Nucleus accumbens (tissue), 56 donors: ENCODE measurements around the gene PAK4.
"Not testable (repeated sequence)": the region's sequence is repeated elsewhere in the genome, so short reads cannot be mapped to it uniquely, and the experiment has no call there.

ENCODE experiments used
- DNase-seq, 56 donors: peaks; one replicate each; lab custom pipeline; 2025; lab: John Stamatoyannopoulos, UW

The PAK4 gene

DNA sequence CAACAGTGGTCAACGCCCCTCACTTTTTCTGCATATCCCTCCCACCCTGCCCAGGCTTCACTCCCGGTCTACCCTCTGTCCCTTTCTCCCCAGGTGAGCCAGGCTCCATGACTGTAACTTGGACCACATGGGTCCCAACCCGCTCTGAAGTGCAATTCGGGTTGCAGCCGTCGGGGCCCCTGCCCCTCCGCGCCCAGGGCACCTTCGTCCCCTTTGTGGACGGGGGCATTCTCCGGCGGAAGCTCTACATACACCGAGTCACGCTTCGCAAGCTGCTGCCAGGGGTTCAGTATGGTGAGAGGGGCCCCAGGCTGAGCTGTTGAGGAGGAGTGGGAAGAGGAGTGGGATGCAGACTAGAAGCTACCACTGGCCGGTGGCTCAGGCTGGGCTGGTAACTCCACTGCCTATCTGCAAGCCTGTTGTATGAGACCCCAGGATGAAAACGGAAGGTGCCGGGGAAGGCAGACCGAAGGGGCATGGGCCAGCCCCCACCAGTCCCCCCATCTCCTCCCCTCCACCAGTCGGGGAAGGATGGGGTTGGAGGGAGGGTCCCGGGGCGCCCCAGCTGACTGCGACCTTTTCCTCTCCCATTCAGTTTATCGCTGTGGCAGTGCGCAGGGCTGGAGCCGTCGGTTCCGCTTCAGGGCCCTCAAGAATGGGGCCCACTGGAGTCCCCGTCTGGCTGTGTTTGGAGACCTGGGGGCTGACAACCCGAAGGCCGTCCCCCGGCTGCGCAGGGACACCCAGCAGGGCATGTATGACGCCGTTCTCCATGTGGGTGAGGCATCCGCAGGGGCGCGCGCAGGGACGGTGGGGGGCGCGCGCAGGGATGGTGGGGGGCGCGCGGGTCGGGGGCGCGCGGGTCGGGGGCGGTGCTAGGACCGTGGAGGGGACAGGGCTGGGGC is 27.0 kb upstream of the PAK4 start:
- no peak for DNase-seq

- DNase-seq: no peak
Measured at GRCh38 chr19:39099341-39099740, 26.2 kb upstream of the PAK4 start.

DNA sequence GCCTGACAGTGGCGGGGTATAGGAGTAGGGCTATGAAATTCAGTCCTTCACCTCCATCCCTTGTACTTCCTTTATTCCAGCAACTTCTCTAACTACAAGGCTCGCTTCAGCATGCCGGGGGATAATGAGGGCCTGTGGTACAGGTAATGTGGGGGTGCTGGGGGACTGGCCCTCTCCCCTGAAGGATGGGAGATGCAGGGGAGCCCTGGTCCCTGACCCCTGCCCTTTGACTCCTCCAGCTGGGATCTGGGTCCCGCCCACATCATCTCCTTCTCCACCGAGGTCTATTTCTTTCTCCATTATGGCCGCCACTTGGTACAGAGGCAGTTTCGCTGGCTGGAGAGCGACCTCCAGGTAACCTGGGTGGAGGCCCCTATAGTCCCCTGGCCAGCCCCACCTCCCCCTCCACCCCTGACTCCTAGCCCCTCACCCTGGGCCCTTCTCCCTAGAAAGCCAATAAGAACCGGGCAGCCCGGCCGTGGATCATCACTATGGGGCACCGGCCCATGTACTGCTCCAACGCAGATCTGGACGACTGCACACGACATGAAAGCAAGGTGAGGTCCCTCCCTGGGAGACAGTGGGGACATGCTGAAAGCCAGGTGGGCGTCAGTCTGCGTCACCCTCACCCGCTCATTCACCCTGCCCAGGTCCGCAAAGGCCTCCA is 25.0 kb upstream of the PAK4 start:
- DNase-seq: no peak

- no peak for DNase-seq
Measured at GRCh38 chr19:39103151-39103550, 22.4 kb upstream of the PAK4 start.

GRCh38 chr19:39104186-39104596 is 21.4 kb upstream of the PAK4 start:
- peak in 16 of 56 donors; percentile 10 to 31 (median 20) for DNase-seq

DNA sequence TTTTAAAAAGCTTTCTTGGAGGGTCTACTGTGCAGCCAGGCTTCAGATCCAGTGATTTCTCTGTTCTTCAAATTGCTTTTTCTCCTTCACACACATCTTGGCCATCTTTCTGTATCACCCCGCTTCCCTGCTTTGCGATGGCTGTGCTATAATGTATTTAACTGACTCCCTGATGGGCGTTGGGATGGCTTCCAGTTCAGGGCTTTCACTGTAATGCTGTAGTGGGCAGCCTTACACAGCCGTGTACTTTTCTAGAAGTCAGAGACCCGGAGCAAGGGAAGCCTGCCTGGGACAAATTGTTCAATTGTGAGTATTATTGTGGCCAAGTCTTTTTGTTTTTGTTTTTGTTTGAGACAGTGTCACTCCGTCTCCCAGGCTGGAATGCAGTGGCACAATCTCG is 19.4 kb upstream of the PAK4 start:
- peak in 6 of 56 donors; percentile 7 to 29 (median 18) for DNase-seq

- no peak for DNase-seq
Measured at GRCh38 chr19:39109641-39110040, 15.9 kb upstream of the PAK4 start.

DNA sequence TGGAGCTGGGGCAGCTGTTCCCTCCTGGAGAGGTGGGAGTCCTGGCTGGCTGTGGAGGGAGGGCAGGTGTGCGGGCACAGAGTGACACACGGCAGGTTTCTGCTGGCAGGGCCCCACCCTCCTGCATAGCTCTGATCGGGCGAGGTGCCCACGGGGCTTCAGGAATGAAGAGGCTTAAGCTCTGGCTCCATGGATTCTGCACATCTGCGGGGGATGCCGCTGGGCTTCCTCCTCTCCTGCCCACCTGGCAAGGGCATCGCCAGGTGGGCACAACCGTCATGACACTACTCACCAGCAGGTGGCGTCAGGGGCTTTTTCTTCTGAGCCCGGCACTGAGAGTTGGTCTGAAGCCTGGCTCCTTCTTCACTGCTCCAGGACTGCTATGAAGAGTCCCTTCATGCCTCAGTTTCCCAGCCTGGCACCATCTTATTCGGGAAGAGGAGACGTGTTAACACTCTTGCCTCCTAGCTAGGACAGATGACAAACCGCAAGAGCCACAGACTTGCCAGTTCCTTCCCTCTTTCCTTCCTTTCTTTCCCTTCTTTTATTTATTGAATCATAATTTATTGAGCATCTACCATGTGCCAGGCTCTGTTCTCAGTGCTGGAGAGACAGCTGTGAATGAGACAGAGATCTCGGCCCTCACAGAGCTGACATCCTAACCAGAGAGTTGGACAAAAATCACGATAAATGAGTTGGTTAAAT is 15.2 kb upstream of the PAK4 start:
- peak in 33 of 56 donors; percentile 8 to 80 (median 29) for DNase-seq

DNA sequence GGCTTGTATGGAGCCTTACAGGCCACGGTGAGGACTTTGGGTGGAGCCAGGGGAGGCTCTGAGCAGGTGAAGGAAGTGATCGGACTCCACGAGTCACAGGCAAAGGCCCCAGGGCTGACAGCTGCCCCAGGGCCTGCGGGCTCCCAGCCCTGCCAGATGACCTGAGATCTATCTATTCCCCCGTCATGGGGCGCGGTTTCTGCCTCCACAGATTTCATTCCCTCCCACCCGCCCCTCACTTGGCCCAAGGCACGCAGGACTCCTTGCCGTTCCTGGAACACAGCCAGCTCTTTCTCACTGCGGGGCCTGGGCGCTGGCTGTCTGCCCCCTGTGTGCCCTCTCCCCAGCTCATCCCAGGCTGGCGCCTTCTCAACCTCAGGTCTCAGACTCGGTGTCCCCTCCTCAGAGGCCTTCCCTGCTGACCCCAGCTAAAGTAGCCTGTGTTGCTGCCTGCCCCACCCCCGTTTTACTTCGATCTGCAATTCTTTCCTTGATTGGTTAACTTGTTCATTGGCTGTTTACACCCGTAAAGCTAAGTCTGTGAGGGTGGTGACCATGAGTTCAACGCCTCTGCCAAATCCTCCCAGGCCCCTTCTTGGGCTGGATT is 13.9 kb upstream of the PAK4 start:
- DNase-seq: no peak

DNA sequence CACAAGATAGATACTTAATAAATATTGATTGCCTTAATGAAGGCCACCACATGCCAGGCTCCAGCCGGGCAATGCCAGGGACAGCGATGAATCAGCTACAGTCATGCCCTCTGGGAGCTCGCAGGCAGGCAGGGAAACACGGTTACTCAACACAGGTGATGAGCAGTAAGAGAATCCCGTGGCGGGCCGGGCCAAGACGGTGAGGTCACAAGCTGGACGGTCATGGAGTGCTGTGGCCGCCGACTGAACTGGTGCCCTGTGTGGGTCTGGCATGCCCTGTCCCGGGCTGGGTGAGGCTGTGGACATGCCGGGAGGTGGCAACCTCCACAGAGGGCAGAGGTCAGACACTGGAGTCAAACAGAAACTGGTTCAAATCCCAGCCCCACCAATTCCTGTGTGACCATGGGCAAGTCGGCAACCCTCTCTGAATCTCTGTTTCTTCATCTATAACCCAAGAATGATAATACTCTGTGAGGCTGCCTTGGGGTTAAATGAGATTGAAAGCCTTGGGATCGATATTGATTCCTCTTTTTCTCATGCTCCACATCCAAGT is 13.2 kb upstream of the PAK4 start:
- DNase-seq: no peak

- no peak for DNase-seq
Measured at GRCh38 chr19:39113199-39113598, 12.4 kb upstream of the PAK4 start.

DNA sequence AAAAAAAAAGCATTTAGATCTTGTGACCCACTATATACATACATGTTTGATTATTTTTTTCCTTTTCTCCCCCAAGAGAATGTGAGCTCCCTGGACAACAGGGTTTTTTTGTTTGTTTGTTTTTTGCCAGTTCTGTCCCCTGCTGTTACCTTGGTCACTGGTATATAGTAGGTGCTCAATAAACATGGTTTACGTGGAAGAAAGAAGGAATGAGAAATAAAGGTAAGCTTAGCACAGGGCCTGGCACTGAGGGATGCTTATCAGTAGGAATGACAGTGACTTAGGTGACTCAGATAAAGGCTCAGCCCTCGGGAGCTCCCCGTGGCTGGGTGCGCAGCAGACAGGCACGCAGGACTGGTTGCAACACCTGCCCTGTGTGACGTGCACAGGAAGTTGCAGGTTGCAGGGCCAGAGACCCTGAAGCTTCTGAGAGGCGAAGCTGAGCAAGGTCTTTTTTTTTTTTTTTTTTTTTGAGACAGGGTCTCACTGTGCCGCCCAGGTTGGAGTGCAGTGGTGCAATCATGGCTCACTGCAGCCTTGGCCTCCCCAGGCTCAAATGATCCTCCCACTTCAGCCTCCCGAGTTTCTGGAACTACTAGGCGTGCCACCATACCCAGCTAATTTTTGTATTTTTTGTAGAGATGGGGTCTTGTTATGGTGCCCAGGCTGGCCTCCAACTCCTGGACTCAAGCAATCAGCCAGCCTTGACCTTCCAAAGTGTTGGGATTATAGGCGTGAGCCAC is 10.3 kb upstream of the PAK4 start:
- DNase-seq: no peak

- DNase-seq: not testable (repeated sequence)
Measured at GRCh38 chr19:39117023-39117422, 8.6 kb upstream of the PAK4 start.

- DNase-seq: no peak
Measured at GRCh38 chr19:39119830-39120229, 5.8 kb upstream of the PAK4 start.

GRCh38 chr19:39122934-39123731 is 2.5 kb upstream of the PAK4 start:
- no peak for DNase-seq

DNA sequence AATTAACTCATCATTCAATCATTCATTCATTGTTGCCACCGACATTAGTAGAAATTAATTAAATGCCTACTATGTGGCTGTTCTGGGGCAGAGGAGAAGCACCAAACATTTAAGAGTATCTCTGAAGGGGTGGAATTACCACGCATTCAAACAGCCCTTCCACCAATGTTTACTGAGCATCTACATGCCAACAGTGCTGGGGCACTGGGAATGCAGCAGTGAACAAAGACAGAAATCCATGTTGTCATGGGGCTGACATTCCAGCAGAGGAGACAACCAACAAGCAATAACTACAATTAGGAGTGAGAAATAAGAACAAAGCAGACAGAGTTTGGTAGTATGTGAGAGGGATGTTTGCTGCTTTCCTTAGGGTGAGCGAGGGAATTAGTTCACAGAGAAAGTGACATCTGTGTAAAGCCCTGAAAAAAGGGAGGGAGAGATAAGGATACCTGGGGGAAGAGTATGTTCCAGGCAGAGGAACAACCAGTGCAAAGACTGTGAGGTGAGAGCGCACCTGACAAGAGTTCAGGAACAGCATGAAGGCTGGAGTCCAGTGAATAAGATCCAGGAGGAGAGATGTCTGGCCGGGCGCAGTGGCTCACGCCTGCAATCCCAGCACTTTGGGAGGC is 1.3 kb upstream of the PAK4 start:
- no peak for DNase-seq

DNA sequence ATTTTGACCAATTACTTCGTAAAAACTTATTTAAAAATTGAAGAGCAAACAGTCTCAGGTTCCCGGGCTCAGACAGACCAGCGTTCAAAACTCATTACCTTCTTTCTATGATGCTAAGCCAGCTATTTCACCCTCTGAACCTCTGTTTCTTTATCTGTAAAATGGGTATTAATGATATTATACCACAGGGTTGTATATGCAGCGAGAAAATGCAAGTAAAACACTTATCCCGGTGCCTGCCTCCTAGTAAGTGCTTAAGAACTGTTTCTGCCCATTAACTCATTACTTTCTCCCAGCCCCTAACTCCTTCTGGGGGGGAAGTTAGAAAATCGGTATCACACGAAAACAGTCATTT is 410 bp upstream of the PAK4 start:
- no peak for DNase-seq

GRCh38 chr19:39126312-39127187 is 964 bp downstream of the PAK4 start:
- DNase-seq: no peak
